Right cardiac atrium (tissue), 5 donors: ENCODE measurements around the gene CCDC34. TPM values are rescaled to one million over a fixed set of nuclear protein-coding genes. Genes with fewer than 3 reads are reported as not detected.
"Not testable (repeated sequence)": the region's sequence is repeated elsewhere in the genome, so short reads cannot be mapped to it uniquely, and the experiment has no call there.

Source experiments
- ATAC-seq, 2 donors: fragments of 200-7000 bp; cut with Tn5 transposase; one replicate each; pipeline versions ENCODE4 v1.8.0 to v1.9.1; 2020; ENCODE audit warnings: moderate library complexity in 2 of 2, mild to moderate bottlenecking in 1 of 2
- DNase-seq, 3 donors: peaks; one replicate each; pipeline ENCODE4 v3.0.0-alpha.2; 2020
- H3K27ac ChIP-seq: one replicate; pipeline ENCODE4 v1.5.1; 2013; ENCODE audit warnings: mild to moderate bottlenecking, low read length, control low read depth, moderate library complexity
- H3K27me3 ChIP-seq: one replicate; pipeline ENCODE4 v1.6.1; 2013; ENCODE audit not compliant: control insufficient read depth, insufficient read depth
- H3K4me1 ChIP-seq: one replicate; pipeline ENCODE4 v1.6.1; 2013; ENCODE audit warnings: low read length; ENCODE audit not compliant: control insufficient read depth, insufficient read depth
- H3K4me3 ChIP-seq: one replicate; pipeline ENCODE4 v1.5.1; 2013; ENCODE audit warnings: low read length, control low read depth
- H3K9me3 ChIP-seq: one replicate; pipeline ENCODE4 v1.6.1; 2013; ENCODE audit warnings: low read length; ENCODE audit not compliant: control insufficient read depth
- WGBS: extraction: QIAGEN DNeasy Blood & Tissue Kit; methylation state at CpG from one replicate; pipeline ENCODE4 v1.1.7; 2013; 5-methylcytosine and 5-hydroxymethylcytosine counted together
- intact Hi-C, 4 donors: fragments of 100-400 bp; cut with DNase I; formaldehyde crosslinking; loops; one replicate each; pipeline versions ENCODE4 v1.11.0 to v1.14.0; 2022 to 2023
- polyA plus RNA-seq: library from polyadenylated mRNA; stranded (reverse); fragments of 200-250 nt; gene quantifications from one replicate; pipeline ENCODE4 v1.2.3, GENCODE V29; 2013
- total RNA-seq, 4 donors: library from RNA; stranded (reverse); fragmentation: NEBNext Ultra II Directional; extraction: Animal tissue kit (Norgen Biotek cat#: 25700); gene quantifications; one replicate each; pipeline ENCODE4 v1.2.1, GENCODE V29; 2021
- donor health status: healthy with polysubstance abuse.
- donor health status: DM: no; HTN: yes; CAD: no.
- donor health status: DM: no; HTN: no; CAD: no.
- donor health status: DM: no; HTN: yes; CAD: no; lungs with severe emphysema.
- donor health status: DM: yes; HTN: yes; CAD: no.

CCDC34 gene
- total and polyA plus RNA-seq, 5 donors = 2.1 to 4.4 (median 4.0) TPM

- H3K9me3 ChIP-seq = no peaks in the 10 kb centered on the region
- no peaks in the 10 kb centered on the region for H3K4me1 ChIP-seq
- no peaks in the 10 kb centered on the region for H3K27me3 ChIP-seq
- WGBS = 55% methylated on average over 3 of the region's 3 CpGs
- no peak overlapping the region for H3K4me3 ChIP-seq
- no peak overlapping the region for H3K27ac ChIP-seq
- intact Hi-C loops = no loop called here
- ATAC-seq (peak; percentile 53 to 85), DNase-seq (no peak)
Observed at GRCh38 chr11:27339941-27340340, 23.1 kb downstream of the CCDC34 start.

GRCh38 chr11:27334764-27335163 is 28.3 kb downstream of the CCDC34 start:
- DNase-seq, ATAC-seq, H3K4me3 ChIP-seq, intact Hi-C loops, H3K9me3 ChIP-seq, H3K27me3 ChIP-seq, H3K27ac ChIP-seq, H3K4me1 ChIP-seq: not testable (repeated sequence)
- 99% methylated on average over 4 of the region's 4 CpGs for WGBS

DNA sequence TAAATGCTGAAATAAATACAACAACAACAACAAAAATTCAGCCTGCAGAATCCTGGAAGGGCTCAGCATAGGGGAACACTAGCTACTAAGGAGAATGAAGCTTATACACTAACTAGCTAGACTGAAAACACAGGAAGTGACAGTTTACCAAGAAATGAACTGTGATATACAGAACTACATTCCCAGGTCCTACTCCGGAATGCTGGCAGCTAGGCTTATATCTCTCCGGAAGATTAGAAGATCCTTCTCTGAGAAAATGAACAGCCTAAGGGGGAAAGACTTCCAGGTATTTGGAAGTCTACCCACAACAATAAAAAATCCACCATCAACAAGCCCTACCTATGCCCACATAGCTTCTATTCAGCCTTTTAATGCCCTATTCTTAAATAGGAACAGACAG is 31.0 kb downstream of the CCDC34 start:
- 46% methylated on average over 2 of the region's 2 CpGs for WGBS
- no peaks in the 10 kb centered on the region for H3K4me1 ChIP-seq
- intact Hi-C loops = no loop called here

GRCh38 chr11:27330633-27331270 is 32.3 kb downstream of the CCDC34 start:
- no peaks in the 10 kb centered on the region for H3K4me1 ChIP-seq
- WGBS = 95% methylated on average over 1 of the region's 1 CpG
- ATAC-seq (no peak), DNase-seq (no peak)
- H3K27ac ChIP-seq = no peak overlapping the region
- no peaks in the 10 kb centered on the region for H3K27me3 ChIP-seq
- intact Hi-C loops = no loop called here
- H3K4me3 ChIP-seq = no peak overlapping the region
- H3K9me3 ChIP-seq = no peaks in the 10 kb centered on the region

More for the DNA sequence above, 31.0 kb downstream of the CCDC34 start:
- no peak overlapping the region for H3K27ac ChIP-seq
- ATAC-seq = no peak
- H3K9me3 ChIP-seq = no peaks in the 10 kb centered on the region
- DNase-seq = no peak
- no peaks in the 10 kb centered on the region for H3K27me3 ChIP-seq
- H3K4me3 ChIP-seq = no peak overlapping the region

- ATAC-seq = no peak
- Histone ChIP-seq H3K4me1 (no peaks in the 10 kb centered on the region), H3K4me3 (no peak overlapping the region), H3K27me3 (no peaks in the 10 kb centered on the region), H3K27ac (no peak overlapping the region), H3K9me3 (no peaks in the 10 kb centered on the region)
- WGBS = 92% methylated on average over 4 of the region's 4 CpGs
- DNase-seq = no peak
- intact Hi-C loops = no loop called here
Observed at GRCh38 chr11:27329867-27330632, 33.0 kb downstream of the CCDC34 start.

- no peak for ATAC-seq
- H3K4me1 ChIP-seq = no peaks in the 10 kb centered on the region
- WGBS = 93% methylated on average over 5 of the region's 5 CpGs
- H3K9me3 ChIP-seq = no peaks in the 10 kb centered on the region
- DNase-seq = no peak
- intact Hi-C loops = no loop called here
- no peak overlapping the region for H3K27ac ChIP-seq
- no peaks in the 10 kb centered on the region for H3K27me3 ChIP-seq
- H3K4me3 ChIP-seq = no peak overlapping the region
Observed at GRCh38 chr11:27328614-27329013, 34.4 kb downstream of the CCDC34 start.

- ATAC-seq, H3K27ac ChIP-seq, H3K27me3 ChIP-seq, H3K9me3 ChIP-seq, intact Hi-C loops, H3K4me1 ChIP-seq, H3K4me3 ChIP-seq, DNase-seq: not testable (repeated sequence)
- WGBS = 98% methylated on average over 1 of the region's 2 CpGs
Observed at GRCh38 chr11:27327064-27327463, 36.0 kb downstream of the CCDC34 start.

DNA sequence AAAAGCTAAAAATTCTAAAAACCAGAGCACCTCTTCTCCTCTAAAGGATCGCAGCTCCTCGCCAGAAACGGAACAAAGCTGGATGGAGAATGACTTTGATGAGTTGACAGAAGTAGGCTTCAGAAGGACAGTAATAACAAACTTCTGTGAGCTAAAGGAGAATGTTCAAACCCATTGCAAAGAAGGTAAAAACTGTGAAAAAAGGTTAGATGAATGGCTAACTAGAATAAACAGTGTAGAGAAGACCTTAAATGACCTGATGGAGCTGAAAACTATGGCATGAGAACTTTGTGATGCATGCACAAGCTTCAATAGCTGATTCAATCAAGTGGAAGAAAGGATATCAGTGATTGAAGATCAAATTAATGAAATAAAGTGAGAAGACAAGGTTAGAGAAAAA is 40.8 kb downstream of the CCDC34 start:
- DNase-seq, H3K27me3 ChIP-seq, H3K4me3 ChIP-seq, H3K27ac ChIP-seq, intact Hi-C loops, H3K9me3 ChIP-seq, ATAC-seq, H3K4me1 ChIP-seq: not testable (repeated sequence)
- WGBS = 79% methylated on average over 3 of the region's 3 CpGs

DNA sequence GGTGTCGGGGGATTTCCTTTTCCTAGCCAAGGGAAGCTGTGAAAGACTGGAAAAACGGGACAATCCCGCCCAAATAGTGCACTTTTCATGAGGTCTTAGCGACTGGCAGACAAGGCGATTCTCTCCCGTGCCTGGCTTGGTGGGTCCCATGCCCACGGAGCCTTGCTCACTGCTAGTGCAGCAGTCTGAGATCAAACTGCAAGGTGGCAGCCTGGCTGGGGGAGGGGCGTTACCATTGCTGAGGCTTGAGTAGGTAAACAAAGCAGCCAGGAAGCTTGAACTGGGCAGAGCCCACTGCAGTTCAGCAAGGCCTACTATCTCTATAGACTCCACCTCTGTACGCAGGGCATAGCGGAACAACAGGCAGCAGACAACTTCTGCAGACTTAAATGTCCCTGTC is 41.7 kb downstream of the CCDC34 start:
- DNase-seq, H3K4me3 ChIP-seq, H3K27me3 ChIP-seq, H3K4me1 ChIP-seq, intact Hi-C loops, H3K27ac ChIP-seq, ATAC-seq, H3K9me3 ChIP-seq: not testable (repeated sequence)
- 96% methylated on average over 10 of the region's 10 CpGs for whole genome bisulfite sequencing

- no peak for ATAC-seq
- intact Hi-C loops = no loop called here
- Histone ChIP-seq H3K4me1 (no peaks in the 10 kb centered on the region), H3K9me3 (no peaks in the 10 kb centered on the region), H3K27me3 (no peaks in the 10 kb centered on the region), H3K27ac (no peak overlapping the region), H3K4me3 (no peak overlapping the region)
- 52% methylated on average over 2 of the region's 2 CpGs for WGBS
- no peak for DNase-seq
Observed at GRCh38 chr11:27319072-27319471, 43.9 kb downstream of the CCDC34 start.

GRCh38 chr11:27317751-27318150 is 45.3 kb downstream of the CCDC34 start:
- intact Hi-C loops = no loop called here
- ATAC-seq = no peak
- Histone ChIP-seq H3K27ac (no peak overlapping the region), H3K9me3 (no peaks in the 10 kb centered on the region), H3K4me1 (no peaks in the 10 kb centered on the region), H3K27me3 (no peaks in the 10 kb centered on the region), H3K4me3 (no peak overlapping the region)
- DNase-seq = no peak
- 87% methylated on average over 2 of the region's 2 CpGs for WGBS
